ENCODE results near the gene LATS2.

The LATS2 gene

GRCh38 chr13:20993661-20994440 is 67.5 kb downstream of the LATS2 start:
- Histone ChIP-seq H3K4me3 (ENCODE audit: low read depth, low read length) (no peak overlapping the region), H3K9me3 (ENCODE audit: control insufficient read depth, insufficient read depth, low read depth, low read length) (no peaks in the 10 kb centered on the region), H3K4me1 (ENCODE audit: control insufficient read depth, insufficient read depth, low read length) (no peaks in the 10 kb centered on the region), H3K36me3 (ENCODE audit: control insufficient read depth in 2 of 2, insufficient read depth in 1 of 2, low read length in 2 of 2) (peaks cover 0 to 27% of the 10 kb centered on the region in 2 experiments; a peak in 1 of 3 replicates), H3K27ac (ENCODE audit: extremely low read depth, low read depth, low read length) (no peak overlapping the region)
- ChIA-PET CTCF (interaction anchor here (1.2 kb wide), 1 partner anchor 69 kb away, joined by 3 read pairs; no protein-coding TSS in a partner anchor), POLR2A (interaction anchor here (0.7 kb wide), 1 partner anchor 183 kb away, joined by 3 read pairs; the partner anchor contains the start of genes MRPL57 and SKA3)
- TF ChIP-seq ZNF530 (tag by site-specific recombination; IDR thresholded peaks at IDR 0.05; ENCODE audit: low read depth) (no peak), EGR2 (tag by site-specific recombination; IDR thresholded peaks at IDR 0.05; ENCODE audit: low read depth) (0 out of 2 replicates have a peak, but pooled peaks have one; percentile 10), SCRT1 (tag by site-specific recombination; IDR thresholded peaks at IDR 0.05; ENCODE audit: borderline replicate concordance) (peak; percentile 48; the same call in 1 of the 2 replicates), ZNF2 (tag by site-specific recombination; IDR thresholded peaks at IDR 0.05) (no peak), ZNF664 (tag by site-specific recombination; IDR thresholded peaks at IDR 0.05) (no peak), ZNF394 (tag by site-specific recombination; IDR thresholded peaks at IDR 0.05; ENCODE audit: borderline replicate concordance) (no peak), SCRT2 (tag by site-specific recombination; IDR thresholded peaks at IDR 0.05) (peak; percentile 95)
- TF ChIP-seq, protein P1, sequence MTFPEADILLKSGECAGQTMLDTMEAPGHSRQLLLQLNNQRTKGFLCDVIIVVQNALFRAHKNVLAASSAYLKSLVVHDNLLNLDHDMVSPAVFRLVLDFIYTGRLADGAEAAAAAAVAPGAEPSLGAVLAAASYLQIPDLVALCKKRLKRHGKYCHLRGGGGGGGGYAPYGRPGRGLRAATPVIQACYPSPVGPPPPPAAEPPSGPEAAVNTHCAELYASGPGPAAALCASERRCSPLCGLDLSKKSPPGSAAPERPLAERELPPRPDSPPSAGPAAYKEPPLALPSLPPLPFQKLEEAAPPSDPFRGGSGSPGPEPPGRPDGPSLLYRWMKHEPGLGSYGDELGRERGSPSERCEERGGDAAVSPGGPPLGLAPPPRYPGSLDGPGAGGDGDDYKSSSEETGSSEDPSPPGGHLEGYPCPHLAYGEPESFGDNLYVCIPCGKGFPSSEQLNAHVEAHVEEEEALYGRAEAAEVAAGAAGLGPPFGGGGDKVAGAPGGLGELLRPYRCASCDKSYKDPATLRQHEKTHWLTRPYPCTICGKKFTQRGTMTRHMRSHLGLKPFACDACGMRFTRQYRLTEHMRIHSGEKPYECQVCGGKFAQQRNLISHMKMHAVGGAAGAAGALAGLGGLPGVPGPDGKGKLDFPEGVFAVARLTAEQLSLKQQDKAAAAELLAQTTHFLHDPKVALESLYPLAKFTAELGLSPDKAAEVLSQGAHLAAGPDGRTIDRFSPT (tag by site-specific recombination; IDR thresholded peaks at IDR 0.05): no peak

DNA sequence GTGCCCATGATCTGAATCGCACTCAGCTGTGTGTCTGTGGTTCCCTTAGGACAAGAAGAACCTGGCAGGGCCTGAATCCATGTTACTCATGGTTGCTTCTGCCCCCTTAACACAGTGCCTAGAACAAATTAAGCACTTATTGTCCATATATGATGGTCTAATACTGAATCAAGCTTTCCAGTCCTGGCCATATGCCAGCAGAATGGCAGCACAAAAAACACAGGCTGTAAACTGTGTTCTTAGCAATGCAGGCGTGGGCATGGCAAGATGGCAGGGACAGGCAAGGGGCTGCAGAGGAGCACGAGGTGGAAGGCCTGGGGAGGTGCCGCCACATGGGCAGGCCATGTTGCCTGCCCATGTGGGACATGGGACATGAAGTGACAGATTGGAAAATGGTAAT is 68.2 kb downstream of the LATS2 start:
- Histone ChIP-seq H3K36me3 (ENCODE audit: control insufficient read depth in 2 of 2, insufficient read depth in 1 of 2, low read length in 2 of 2) (peaks cover 0 to 33% of the 10 kb centered on the region in 2 experiments; a peak in 1 of 3 replicates), H3K27ac (ENCODE audit: extremely low read depth, low read depth, low read length) (no peak overlapping the region), H3K4me3 (ENCODE audit: low read depth, low read length) (no peak overlapping the region), H3K4me1 (ENCODE audit: control insufficient read depth, insufficient read depth, low read length) (no peaks in the 10 kb centered on the region), H3K9me3 (ENCODE audit: control insufficient read depth, insufficient read depth, low read depth, low read length) (no peaks in the 10 kb centered on the region)
- ChIA-PET CTCF (no interaction called here), POLR2A (no interaction called here)
- no peak for TF ChIP-seq ZNF544 (tag by site-specific recombination; IDR thresholded peaks at IDR 0.05)
- no peak for TF ChIP-seq ZNF510 (tag by site-specific recombination; IDR thresholded peaks at IDR 0.05; ENCODE audit: insufficient replicate concordance)
- TF ChIP-seq, protein P2, sequence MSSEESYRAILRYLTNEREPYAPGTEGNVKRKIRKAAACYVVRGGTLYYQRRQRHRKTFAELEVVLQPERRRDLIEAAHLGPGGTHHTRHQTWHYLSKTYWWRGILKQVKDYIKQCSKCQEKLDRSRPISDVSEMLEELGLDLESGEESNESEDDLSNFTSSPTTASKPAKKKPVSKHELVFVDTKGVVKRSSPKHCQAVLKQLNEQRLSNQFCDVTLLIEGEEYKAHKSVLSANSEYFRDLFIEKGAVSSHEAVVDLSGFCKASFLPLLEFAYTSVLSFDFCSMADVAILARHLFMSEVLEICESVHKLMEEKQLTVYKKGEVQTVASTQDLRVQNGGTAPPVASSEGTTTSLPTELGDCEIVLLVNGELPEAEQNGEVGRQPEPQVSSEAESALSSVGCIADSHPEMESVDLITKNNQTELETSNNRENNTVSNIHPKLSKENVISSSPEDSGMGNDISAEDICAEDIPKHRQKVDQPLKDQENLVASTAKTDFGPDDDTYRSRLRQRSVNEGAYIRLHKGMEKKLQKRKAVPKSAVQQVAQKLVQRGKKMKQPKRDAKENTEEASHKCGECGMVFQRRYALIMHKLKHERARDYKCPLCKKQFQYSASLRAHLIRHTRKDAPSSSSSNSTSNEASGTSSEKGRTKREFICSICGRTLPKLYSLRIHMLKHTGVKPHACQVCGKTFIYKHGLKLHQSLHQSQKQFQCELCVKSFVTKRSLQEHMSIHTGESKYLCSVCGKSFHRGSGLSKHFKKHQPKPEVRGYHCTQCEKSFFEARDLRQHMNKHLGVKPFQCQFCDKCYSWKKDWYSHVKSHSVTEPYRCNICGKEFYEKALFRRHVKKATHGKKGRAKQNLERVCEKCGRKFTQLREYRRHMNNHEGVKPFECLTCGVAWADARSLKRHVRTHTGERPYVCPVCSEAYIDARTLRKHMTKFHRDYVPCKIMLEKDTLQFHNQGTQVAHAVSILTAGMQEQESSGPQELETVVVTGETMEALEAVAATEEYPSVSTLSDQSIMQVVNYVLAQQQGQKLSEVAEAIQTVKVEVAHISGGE (tag by site-specific recombination; conservative IDR thresholded peaks at IDR 0.05; ENCODE audit: low read depth): no peak
- TF ChIP-seq, protein P3, sequence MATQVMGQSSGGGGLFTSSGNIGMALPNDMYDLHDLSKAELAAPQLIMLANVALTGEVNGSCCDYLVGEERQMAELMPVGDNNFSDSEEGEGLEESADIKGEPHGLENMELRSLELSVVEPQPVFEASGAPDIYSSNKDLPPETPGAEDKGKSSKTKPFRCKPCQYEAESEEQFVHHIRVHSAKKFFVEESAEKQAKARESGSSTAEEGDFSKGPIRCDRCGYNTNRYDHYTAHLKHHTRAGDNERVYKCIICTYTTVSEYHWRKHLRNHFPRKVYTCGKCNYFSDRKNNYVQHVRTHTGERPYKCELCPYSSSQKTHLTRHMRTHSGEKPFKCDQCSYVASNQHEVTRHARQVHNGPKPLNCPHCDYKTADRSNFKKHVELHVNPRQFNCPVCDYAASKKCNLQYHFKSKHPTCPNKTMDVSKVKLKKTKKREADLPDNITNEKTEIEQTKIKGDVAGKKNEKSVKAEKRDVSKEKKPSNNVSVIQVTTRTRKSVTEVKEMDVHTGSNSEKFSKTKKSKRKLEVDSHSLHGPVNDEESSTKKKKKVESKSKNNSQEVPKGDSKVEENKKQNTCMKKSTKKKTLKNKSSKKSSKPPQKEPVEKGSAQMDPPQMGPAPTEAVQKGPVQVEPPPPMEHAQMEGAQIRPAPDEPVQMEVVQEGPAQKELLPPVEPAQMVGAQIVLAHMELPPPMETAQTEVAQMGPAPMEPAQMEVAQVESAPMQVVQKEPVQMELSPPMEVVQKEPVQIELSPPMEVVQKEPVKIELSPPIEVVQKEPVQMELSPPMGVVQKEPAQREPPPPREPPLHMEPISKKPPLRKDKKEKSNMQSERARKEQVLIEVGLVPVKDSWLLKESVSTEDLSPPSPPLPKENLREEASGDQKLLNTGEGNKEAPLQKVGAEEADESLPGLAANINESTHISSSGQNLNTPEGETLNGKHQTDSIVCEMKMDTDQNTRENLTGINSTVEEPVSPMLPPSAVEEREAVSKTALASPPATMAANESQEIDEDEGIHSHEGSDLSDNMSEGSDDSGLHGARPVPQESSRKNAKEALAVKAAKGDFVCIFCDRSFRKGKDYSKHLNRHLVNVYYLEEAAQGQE (tag by site-specific recombination; IDR thresholded peaks at IDR 0.05): no peak
- no peak for TF ChIP-seq ZNF561 (tag by site-specific recombination; IDR thresholded peaks at IDR 0.05; ENCODE audit: borderline replicate concordance)
- TF ChIP-seq ZNF354C (tag by site-specific recombination; IDR thresholded peaks at IDR 0.05; ENCODE audit: borderline replicate concordance, low read depth): no peak
- no peak for TF ChIP-seq ZNF223 (tag by site-specific recombination; IDR thresholded peaks at IDR 0.05)
- no peak for TF ChIP-seq ZBTB1 (tag by site-specific recombination; IDR thresholded peaks at IDR 0.05)
- TF ChIP-seq YY2 (tag by site-specific recombination; IDR thresholded peaks at IDR 0.05): no peak
- TF ChIP-seq PRDM1 (tag by site-specific recombination; IDR thresholded peaks at IDR 0.05): no peak
- TF ChIP-seq ZNF138 (tag by site-specific recombination; IDR thresholded peaks at IDR 0.05; ENCODE audit: borderline replicate concordance): no peak
- no peak for TF ChIP-seq ZBTB21 (tag by site-specific recombination; IDR thresholded peaks at IDR 0.05)
- TF ChIP-seq, protein P4, sequence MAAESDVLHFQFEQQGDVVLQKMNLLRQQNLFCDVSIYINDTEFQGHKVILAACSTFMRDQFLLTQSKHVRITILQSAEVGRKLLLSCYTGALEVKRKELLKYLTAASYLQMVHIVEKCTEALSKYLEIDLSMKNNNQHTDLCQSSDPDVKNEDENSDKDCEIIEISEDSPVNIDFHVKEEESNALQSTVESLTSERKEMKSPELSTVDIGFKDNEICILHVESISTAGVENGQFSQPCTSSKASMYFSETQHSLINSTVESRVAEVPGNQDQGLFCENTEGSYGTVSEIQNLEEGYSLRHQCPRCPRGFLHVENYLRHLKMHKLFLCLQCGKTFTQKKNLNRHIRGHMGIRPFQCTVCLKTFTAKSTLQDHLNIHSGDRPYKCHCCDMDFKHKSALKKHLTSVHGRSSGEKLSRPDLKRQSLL (tag by site-specific recombination; IDR thresholded peaks at IDR 0.05): no peak
- TF ChIP-seq ZNF169 (tag by site-specific recombination; IDR thresholded peaks at IDR 0.05): no peak

Measured in HEK293 (cell line).